Mammary epithelial cell (primary cell): Measurements from ENCODE around the gene RNASE11.

Experiments
- CTCF ChIP-seq, 2 donors: IDR thresholded peaks in 1 of 2; conservative IDR thresholded peaks in 1 of 2; 2 replicates each; pipeline ENCODE4 v1.5.1; 2011 to 2012; ENCODE audit warnings: inconsistent platforms in 2 of 2, low read length in 2 of 2, mild to moderate bottlenecking in 2 of 2, control low read depth in 1 of 2, low read depth in 1 of 2; ENCODE audit not compliant: insufficient read depth in 1 of 2; ENCODE audit errors: extremely low read depth in 1 of 2
- EZH2 ChIP-seq: IDR thresholded peaks from 2 replicates; pipeline ENCODE4 v1.6.1; 2012; ENCODE audit warnings: low read length, inconsistent platforms, borderline replicate concordance

- TF ChIP-seq CTCF (conservative IDR thresholded peaks at IDR 0.05 in 1 of 2, IDR thresholded peaks at IDR 0.05 in 1 of 2; ENCODE audit: extremely low read depth in 1 of 2, insufficient read depth in 1 of 2, low read depth in 1 of 2, low read length in 2 of 2) (no peak), EZH2 (no peak)
These were observed 40.9 kb downstream of the RNASE11 start for GRCh38 chr14:20546877-20547276.
